Measurements from ENCODE around the gene NCBP2L.

Gene NCBP2L

DNA sequence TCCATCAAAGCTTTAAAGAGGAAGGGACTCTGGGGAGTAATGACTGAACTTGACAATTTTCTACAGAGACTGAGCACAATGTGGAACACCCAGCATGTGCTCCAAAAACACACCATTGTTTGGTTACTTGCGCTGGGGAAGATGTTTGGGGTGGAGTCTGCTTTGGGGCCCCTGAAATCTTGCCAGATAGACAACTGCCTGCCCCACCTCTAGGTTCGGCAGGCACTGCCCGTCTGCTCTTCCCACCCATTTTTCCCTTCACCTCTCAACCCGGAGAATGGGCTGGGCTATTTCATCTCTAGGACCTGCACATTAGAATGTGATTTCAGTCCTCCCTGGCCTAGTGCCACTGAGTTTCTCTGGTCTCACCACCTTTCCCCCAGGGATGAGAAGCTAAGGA lies 43.8 kb upstream of the NCBP2L start:
- no peak for DNase-seq (ENCODE audit: low read depth)
- TF ChIP-seq, protein P1, sequence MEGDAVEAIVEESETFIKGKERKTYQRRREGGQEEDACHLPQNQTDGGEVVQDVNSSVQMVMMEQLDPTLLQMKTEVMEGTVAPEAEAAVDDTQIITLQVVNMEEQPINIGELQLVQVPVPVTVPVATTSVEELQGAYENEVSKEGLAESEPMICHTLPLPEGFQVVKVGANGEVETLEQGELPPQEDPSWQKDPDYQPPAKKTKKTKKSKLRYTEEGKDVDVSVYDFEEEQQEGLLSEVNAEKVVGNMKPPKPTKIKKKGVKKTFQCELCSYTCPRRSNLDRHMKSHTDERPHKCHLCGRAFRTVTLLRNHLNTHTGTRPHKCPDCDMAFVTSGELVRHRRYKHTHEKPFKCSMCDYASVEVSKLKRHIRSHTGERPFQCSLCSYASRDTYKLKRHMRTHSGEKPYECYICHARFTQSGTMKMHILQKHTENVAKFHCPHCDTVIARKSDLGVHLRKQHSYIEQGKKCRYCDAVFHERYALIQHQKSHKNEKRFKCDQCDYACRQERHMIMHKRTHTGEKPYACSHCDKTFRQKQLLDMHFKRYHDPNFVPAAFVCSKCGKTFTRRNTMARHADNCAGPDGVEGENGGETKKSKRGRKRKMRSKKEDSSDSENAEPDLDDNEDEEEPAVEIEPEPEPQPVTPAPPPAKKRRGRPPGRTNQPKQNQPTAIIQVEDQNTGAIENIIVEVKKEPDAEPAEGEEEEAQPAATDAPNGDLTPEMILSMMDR (conservative IDR thresholded peaks at IDR 0.05; ENCODE audit: low read depth, low read length), result no peak
- no peak overlapping the region for H3K4me3 ChIP-seq (ENCODE audit: low read depth, low read length)

DNA sequence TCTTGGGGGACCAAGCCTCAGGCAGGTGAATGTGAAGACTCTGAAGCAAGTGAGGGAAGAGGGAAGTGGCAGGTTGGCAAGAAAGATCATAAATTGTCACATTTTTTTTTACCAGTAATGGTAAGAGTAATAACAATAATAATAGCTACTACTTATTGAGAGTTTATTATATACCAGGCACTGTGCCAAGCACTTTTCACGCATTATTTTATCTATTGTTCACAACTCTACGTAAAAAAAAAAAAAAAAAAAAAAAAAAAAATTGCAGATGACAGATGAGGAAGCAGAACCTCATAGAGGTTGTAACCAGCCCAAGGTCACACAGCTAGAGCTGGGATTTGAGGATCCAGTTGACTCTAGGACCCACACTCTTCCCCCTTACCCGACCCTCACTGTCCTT lies 42.9 kb upstream of the NCBP2L start:
- TF ChIP-seq, protein P1 (conservative IDR thresholded peaks at IDR 0.05; ENCODE audit: low read depth, low read length), result no peak
- DNase-seq (ENCODE audit: low read depth), result no peak
- no peak overlapping the region for H3K4me3 ChIP-seq (ENCODE audit: low read depth, low read length)

DNA sequence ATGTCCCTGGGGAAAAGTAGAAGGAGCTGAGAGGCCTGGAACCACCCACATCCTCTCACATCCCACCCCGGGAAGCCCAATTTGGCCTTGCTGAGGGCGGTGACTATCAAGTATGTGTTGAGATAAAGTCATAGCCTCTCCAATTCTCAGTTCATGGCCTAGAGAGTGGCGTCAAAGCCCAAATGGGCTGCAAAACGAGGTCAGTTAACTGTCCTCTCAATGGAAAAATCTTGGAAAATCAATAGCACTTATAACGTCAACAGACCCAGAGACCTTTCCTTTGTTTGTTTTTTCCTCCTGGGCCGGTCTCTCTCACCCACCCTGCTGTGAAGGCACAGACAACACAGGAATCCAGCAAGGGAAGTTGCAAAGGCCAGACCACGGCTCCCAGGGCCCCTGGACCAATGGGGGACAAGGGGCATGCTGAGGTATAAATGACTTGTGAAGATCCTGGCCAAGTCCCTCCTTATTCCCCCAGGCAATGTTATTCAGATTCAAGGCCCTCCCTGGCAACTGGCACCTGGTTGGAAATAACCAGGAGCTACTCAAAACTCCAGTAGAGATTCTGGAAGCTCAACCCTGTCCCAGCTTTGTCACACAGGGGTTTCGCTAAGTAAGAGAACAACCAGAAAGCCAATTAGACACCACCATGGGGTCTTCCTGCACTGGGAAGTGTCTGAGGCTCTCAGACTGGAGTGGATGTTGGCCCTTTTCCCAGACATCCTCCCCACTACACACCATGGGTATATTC lies 40.6 kb upstream of the NCBP2L start:
- DNase-seq (ENCODE audit: low read depth), result peak; percentile 64
- no peak overlapping the region for H3K4me3 ChIP-seq (ENCODE audit: low read depth, low read length)
- TF ChIP-seq, protein P1 (conservative IDR thresholded peaks at IDR 0.05; ENCODE audit: low read depth, low read length), result no peak

DNA sequence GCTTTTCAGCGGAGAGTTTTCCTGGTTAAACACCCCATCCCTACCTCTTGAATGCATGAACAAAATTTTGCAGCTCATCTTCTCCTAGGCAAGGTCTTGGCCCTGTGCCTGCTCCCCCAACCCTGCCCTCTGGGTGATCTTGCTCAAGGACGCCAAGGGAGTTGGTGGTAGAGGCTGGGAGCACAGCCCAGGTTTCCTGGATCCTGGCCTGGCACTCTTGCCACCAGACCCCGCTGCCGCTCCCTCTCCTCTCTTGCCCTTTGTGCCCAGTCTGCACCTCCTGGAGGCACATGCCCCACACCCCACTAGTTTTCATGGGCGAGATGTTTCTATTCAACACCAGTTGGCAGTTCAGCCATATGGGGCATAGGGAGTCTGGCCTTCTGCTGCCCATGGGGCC lies 39.3 kb upstream of the NCBP2L start:
- H3K4me3 ChIP-seq (ENCODE audit: low read depth, low read length), result no peak overlapping the region
- DNase-seq (ENCODE audit: low read depth), result no peak
- TF ChIP-seq, protein P1 (conservative IDR thresholded peaks at IDR 0.05; ENCODE audit: low read depth, low read length), result no peak

DNA sequence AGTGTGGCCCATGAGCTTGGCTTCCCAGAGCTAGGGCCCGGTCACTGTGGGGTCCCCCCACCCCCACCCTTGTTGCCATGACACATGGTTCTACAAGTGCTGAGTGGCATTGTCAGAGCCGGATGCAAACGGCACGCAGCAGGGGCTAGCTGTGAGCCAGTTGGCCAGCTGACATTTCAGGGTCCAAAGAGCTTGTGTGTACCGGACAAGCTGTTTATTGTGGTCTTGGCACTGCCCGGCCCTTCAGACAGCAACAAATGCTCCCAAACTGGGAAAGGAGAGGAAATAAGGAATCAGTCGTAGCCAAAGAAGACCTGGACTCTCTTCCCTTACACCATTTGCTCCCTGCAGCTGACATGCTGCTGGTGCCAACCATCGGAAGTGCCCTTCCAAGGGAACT lies 38.8 kb upstream of the NCBP2L start:
- TF ChIP-seq, protein P1 (conservative IDR thresholded peaks at IDR 0.05; ENCODE audit: low read depth, low read length), result no peak
- H3K4me3 ChIP-seq (ENCODE audit: low read depth, low read length), result no peak overlapping the region
- no peak for DNase-seq (ENCODE audit: low read depth)

DNA sequence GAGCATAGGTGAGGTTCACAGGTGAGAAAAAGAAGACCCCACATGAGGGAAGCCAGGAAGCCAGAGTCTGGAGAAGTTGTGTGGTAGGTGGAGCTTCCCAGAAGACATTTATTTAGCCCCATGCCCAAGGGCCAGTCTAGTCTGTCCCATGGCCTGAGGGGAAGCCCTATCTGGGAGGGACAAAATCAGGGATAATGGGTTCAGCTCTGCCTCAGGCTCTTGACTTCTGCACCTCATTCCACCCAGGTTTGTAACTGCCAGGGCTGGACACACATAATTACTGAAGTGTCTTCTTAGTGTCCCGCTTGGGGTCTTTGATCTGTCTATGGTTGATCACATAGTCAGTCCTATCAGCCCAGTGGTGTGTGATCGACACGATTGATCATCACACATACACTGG lies 38.0 kb upstream of the NCBP2L start:
- no peak overlapping the region for H3K4me3 ChIP-seq (ENCODE audit: low read depth, low read length)
- no peak for DNase-seq (ENCODE audit: low read depth)
- TF ChIP-seq, protein P1 (conservative IDR thresholded peaks at IDR 0.05; ENCODE audit: low read depth, low read length), result no peak

DNA sequence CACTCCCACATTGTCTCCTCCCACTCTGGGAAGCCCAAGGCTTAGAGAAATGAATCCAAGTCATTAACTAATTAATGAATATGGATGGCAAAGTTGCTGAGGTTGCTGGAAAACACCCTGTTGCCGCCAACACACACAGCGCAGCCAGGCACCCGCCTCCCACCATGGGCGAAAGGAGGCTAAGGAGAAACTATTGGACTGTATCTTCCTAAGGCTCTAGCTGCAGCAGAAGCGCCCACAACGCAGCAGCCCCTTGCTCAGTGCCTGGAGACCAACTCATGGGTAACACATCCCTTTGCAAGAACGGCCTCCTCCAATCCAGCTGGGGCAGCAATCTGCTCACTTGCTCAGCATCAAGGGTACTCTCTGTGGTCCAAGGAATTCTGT lies 36.1 kb upstream of the NCBP2L start:
- DNase-seq (ENCODE audit: low read depth), result no peak
- no peak overlapping the region for H3K4me3 ChIP-seq (ENCODE audit: low read depth, low read length)

More for the DNA sequence above, 36.1 kb upstream of the NCBP2L start:
- TF ChIP-seq, protein P1 (conservative IDR thresholded peaks at IDR 0.05; ENCODE audit: low read depth, low read length), result no peak

All from choroid plexus epithelial cell (primary cell).